OCI-LY7 (cell line): ENCODE results near the gene NCL. TPM values are rescaled to one million over a fixed set of nuclear protein-coding genes. Genes with fewer than 3 reads are reported as not detected.

Experiments
- BruUV-seq: library from RNA; stranded (reverse); fragments of 400-500 nt; replicated peaks from 2 replicates; lab custom pipeline; 2021; lab: Mats Ljungman, UMichigan
- CTCF ChIA-PET: fragments of 300-600 bp; sonication (Branson Sonifier 250); formaldehyde crosslinking; loops from one replicate; lab custom pipeline; 2022; ENCODE audit warnings: antibody characterized with exemption; ENCODE audit not compliant: unreplicated experiment; lab: Charles Lee
- POLR2A ChIA-PET: fragments of 300-600 bp; sonication (Branson Sonifier 250); formaldehyde crosslinking; loops from one replicate; lab custom pipeline; 2022; ENCODE audit warnings: antibody characterized with exemption; lab: Charles Lee
- DNase-seq: peaks from one replicate; pipeline ENCODE4 v3.0.0-alpha.2; 2015; ENCODE audit warnings: low spot score
- H2AFZ ChIP-seq: fragments of 200-600 bp; sonication (generic), shearing (Covaris generic); 2 replicates; pipeline ENCODE4 v1.6.1; 2014; ENCODE audit warnings: mild to moderate bottlenecking, antibody characterized with exemption, low read length, moderate library complexity
- H3K27ac ChIP-seq: fragments of 200-600 bp; sonication (generic); 2 replicates; pipeline ENCODE4 v1.5.1; 2014; ENCODE audit warnings: mixed run types, low read depth, mild to moderate bottlenecking, moderate library complexity, low read length, inconsistent platforms; ENCODE audit not compliant: poor library complexity, severe bottlenecking
- H3K36me3 ChIP-seq: fragments of 200-600 bp; sonication (generic); 2 replicates; pipeline ENCODE4 v1.6.1; 2014; ENCODE audit warnings: mild to moderate bottlenecking, antibody characterized with exemption, low read length, moderate library complexity, mixed read lengths; ENCODE audit not compliant: insufficient read depth
- H3K4me1 ChIP-seq: fragments of 200-600 bp; sonication (generic); 2 replicates; pipeline ENCODE4 v1.5.1; 2014; ENCODE audit warnings: mild to moderate bottlenecking, low read length; ENCODE audit not compliant: insufficient read depth, poor library complexity, severe bottlenecking
- H3K4me2 ChIP-seq: fragments of 200-600 bp; sonication (generic); 2 replicates; pipeline ENCODE4 v1.6.1; 2014; ENCODE audit warnings: mild to moderate bottlenecking, low read length
- H3K4me3 ChIP-seq: fragments of 200-600 bp; sonication (generic); 2 replicates; pipeline ENCODE4 v1.5.1; 2014; ENCODE audit warnings: mild to moderate bottlenecking, low read depth, low read length; ENCODE audit not compliant: poor library complexity, severe bottlenecking
- H3K79me2 ChIP-seq: fragments of 200-600 bp; sonication (generic); 2 replicates; pipeline ENCODE4 v1.6.1; 2016; ENCODE audit warnings: low read depth, mild to moderate bottlenecking, low read length, moderate library complexity, mixed read lengths; ENCODE audit not compliant: insufficient read depth
- H3K9me2 ChIP-seq: fragments of 200-600 bp; sonication (generic); 2 replicates; pipeline ENCODE4 v1.6.1; 2016; ENCODE audit warnings: mild to moderate bottlenecking, low read length, mixed read lengths; ENCODE audit not compliant: insufficient read depth
- H3K9me3 ChIP-seq: fragments of 200-600 bp; sonication (generic); 2 replicates; pipeline ENCODE4 v1.6.1; 2014; ENCODE audit warnings: mild to moderate bottlenecking, mixed run types, low read length, mixed read lengths
- H4K20me1 ChIP-seq: fragments of 200-600 bp; sonication (generic); 2 replicates; pipeline ENCODE4 v1.6.1; 2014; ENCODE audit warnings: mild to moderate bottlenecking, antibody characterized with exemption, low read length, moderate library complexity, mixed read lengths; ENCODE audit not compliant: insufficient read depth
- EZH2phosphoT487 ChIP-seq: fragments of 200-600 bp; sonication (generic); IDR thresholded peaks from 2 replicates; pipeline ENCODE4 v1.6.1; 2018; ENCODE audit warnings: low read depth, borderline replicate concordance, mild to moderate bottlenecking, mixed run types, antibody characterized with exemption, low read length, moderate library complexity, mixed read lengths
- intact Hi-C: fragments of 100-400 bp; cut with micrococcal nuclease; formaldehyde crosslinking; loops from one replicate; pipeline ENCODE4 v1.10.0; 2022; ENCODE audit not compliant: unreplicated experiment
- total RNA-seq, 2 experiments: library from RNA; depleted of rRNA in 1 of 2; stranded (reverse); fragments of >200 nt in 1 of 2; shearing (Covaris generic) in 1 of 2; gene quantifications; 2 replicates each; pipeline ENCODE4 v1.2.3, GENCODE V29; 2014 to 2022
- TF ChIP-seq, protein P1 (sequence below): fragments of 200-600 bp; sonication (generic); conservative IDR thresholded peaks from 2 replicates; pipeline ENCODE4 v1.5.1; 2014; ENCODE audit warnings: mild to moderate bottlenecking, antibody characterized with exemption, low read length, moderate library complexity, mixed read lengths

Gene NCL
- total RNA-seq, 2 experiments from 2014 or later = 255 to 1,007 TPM

DNA sequence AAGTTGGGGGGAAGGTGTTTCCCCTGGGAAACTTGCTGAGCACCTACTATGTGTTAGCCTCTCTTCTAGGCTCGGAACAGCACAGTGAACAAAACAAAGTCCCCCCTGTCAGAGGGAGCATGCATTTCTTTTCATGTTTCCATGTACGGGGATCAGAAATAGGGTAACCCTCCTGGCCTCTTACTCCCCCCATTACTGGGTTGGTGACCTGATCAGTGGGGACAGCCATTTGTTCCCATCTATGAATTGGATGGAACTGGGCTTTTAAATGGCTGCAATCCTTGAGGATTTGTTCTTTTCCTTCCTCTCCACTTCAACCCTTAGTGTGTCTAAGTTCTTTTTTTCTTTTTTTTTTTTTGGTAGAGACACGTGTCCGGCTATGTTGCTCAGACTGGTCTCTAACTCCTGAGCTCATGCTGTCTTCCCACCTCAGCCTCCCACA, 13.7 kb downstream of the NCL start:
- ChIA-PET CTCF (no interaction called here), POLR2A (interaction anchor here (0.6 to 0.7 kb wide), 2 partner anchors 224 to 372 kb away, joined by 3 to 6 read pairs; no protein-coding TSS in a partner anchor)
- Histone ChIP-seq H3K4me1 (no peaks in the 10 kb centered on the region), H3K4me3 (no peak overlapping the region), H3K9me2 (no peaks in the 10 kb centered on the region), H2AFZ (no peak overlapping the region), H3K36me3 (peaks cover 44% of the 10 kb centered on the region), H3K79me2 (no peaks in the 10 kb centered on the region), H3K9me3 (no peaks in the 10 kb centered on the region), H4K20me1 (0 out of 2 replicates have a peak, but pooled peaks cover 4% of the 10 kb centered on the region), H3K27ac (no peak overlapping the region), H3K4me2 (no peak overlapping the region)
- intact Hi-C loops = loop anchor here (5.0 kb wide), 1 partner anchor 348 kb away; no protein-coding TSS in a partner anchor
- BruUV-seq = no TSS peak
- no peak for DNase-seq
- no peak for TF ChIP-seq EZH2phosphoT487
- TF ChIP-seq, protein P1, sequence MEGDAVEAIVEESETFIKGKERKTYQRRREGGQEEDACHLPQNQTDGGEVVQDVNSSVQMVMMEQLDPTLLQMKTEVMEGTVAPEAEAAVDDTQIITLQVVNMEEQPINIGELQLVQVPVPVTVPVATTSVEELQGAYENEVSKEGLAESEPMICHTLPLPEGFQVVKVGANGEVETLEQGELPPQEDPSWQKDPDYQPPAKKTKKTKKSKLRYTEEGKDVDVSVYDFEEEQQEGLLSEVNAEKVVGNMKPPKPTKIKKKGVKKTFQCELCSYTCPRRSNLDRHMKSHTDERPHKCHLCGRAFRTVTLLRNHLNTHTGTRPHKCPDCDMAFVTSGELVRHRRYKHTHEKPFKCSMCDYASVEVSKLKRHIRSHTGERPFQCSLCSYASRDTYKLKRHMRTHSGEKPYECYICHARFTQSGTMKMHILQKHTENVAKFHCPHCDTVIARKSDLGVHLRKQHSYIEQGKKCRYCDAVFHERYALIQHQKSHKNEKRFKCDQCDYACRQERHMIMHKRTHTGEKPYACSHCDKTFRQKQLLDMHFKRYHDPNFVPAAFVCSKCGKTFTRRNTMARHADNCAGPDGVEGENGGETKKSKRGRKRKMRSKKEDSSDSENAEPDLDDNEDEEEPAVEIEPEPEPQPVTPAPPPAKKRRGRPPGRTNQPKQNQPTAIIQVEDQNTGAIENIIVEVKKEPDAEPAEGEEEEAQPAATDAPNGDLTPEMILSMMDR = no peak

DNA sequence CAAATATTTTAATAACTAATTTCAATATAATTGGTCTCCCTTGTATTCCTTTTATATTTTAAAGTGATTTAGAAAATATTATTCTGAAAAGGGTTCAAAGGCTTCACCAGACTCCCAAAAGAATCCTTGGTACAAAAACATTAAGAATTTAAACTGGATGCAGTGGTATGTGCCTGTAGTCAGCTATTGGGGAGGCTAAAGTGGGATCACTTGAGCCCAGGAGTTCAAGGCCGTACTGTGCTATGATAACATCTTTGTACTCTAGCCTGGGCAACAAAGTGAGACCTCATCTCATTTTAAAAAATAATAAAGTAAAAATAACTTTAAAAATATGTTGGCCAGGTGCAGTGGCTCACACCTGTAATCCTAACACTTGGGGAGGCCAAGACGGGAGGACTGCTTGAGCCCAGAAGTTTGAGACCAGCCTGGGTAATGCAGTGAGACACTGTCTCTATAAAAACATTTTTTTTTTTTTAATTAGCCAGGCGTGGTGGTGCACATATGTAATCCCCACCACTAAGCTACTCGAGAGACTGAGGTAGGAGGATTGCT, 14.7 kb downstream of the NCL start:
- no peak overlapping the region for H3K4me3 ChIP-seq
- no TSS peak for BruUV-seq
- no peaks in the 10 kb centered on the region for H3K4me1 ChIP-seq
- H3K4me2 ChIP-seq = no peak overlapping the region
- no peak overlapping the region for H3K27ac ChIP-seq
- intact Hi-C loops = loop anchor here (5.0 kb wide), 1 partner anchor 347 kb away; no protein-coding TSS in a partner anchor
- ChIA-PET CTCF (no interaction called here), POLR2A (no interaction called here)
- TF ChIP-seq EZH2phosphoT487 = no peak
- TF ChIP-seq, protein P1 = no peak
- DNase-seq = no peak
- H3K79me2 ChIP-seq = no peaks in the 10 kb centered on the region
- no peaks in the 10 kb centered on the region for H4K20me1 ChIP-seq
- no peaks in the 10 kb centered on the region for H3K9me2 ChIP-seq
- no peaks in the 10 kb centered on the region for H3K9me3 ChIP-seq
- H2AFZ ChIP-seq = no peak overlapping the region
- peaks cover 34% of the 10 kb centered on the region for H3K36me3 ChIP-seq

DNA sequence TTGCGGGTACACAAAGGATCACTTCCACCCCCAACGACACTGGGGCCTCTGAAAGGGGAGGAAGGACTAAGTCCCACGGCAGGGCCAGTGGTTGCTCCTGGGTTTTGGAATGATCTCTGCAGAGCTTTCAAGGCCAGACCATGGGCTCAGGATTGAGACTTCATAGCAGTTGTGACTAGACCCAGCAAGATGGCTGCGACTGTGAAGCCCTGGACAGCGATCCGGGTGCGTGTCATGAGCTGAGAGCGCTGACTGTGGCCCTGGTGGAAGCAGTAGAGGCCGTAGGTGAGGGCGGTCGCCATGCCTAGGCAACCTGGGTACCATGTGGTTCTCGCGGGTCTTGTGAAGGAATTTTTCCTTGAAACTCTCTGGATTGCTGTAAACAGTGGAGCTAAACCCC, 27.3 kb downstream of the NCL start:
- intact Hi-C loops = no loop called here
- BruUV-seq = no TSS peak
- Histone ChIP-seq H3K79me2 (no peaks in the 10 kb centered on the region), H2AFZ (no peak overlapping the region), H4K20me1 (no peaks in the 10 kb centered on the region), H3K36me3 (no peaks in the 10 kb centered on the region), H3K4me2 (no peak overlapping the region), H3K4me3 (no peak overlapping the region), H3K27ac (no peak overlapping the region), H3K9me2 (no peaks in the 10 kb centered on the region), H3K9me3 (no peaks in the 10 kb centered on the region), H3K4me1 (no peaks in the 10 kb centered on the region)
- CTCF ChIA-PET = no interaction called here
- no peak for DNase-seq
- no peak for TF ChIP-seq EZH2phosphoT487
- TF ChIP-seq, protein P1 = no peak
- POLR2A ChIA-PET = interaction anchor here (1.0 to 1.1 kb wide), 2 partner anchors 17 to 102 kb away, joined by 3 read pairs; no protein-coding TSS in a partner anchor
